ENCODE results near the gene IGF2R. TPM values are rescaled to one million over a fixed set of nuclear protein-coding genes. Genes with fewer than 3 reads are reported as not detected.
"Not testable (repeated sequence)": the region's sequence is repeated elsewhere in the genome, so short reads cannot be mapped to it uniquely, and the experiment has no call there.

The IGF2R gene
- total RNA-seq, 1 experiment from 2014 or later: 92.2 TPM

DNA sequence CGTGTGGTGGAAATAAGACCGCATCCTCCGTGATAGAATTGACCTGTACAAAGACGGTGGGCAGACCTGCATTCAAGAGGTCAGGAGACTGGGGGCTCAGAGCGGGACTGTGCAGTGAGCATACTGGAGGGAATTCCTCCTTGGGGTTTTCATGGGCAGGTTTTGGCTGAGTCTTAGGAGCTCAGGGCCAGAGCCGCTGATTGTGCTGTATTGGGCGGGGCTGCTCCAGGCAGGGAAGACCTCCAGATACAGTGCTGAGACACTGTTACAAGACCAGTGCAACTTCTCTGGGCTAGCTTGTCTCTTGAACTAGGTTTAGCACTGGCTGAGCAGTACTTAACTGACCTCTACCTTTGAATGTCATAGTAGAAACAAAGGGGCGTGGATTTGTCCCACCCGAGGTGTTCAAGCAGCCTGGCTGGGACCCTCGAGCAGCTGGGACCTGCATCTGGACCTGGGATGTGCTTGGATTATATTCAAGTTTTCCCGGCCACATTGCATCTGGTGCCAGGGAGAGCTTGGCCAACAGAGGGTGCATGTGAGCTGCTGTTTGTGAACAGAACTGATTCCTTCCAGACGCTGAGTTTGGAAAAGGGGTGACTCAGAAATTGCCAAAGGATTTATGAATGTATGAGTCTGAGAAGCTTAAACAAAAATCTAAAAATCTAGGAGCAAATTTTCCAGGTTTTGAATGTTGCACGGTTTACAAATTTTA, 119.3 kb downstream of the IGF2R start:
- no peaks in the 10 kb centered on the region for H3K9me3 Mint-ChIP-seq (ENCODE audit: unreplicated experiment)
- intact Hi-C loops (cut with micrococcal nuclease; ENCODE audit: unreplicated experiment): loop anchor here (1.0 to 5.0 kb wide), 4 partner anchors 15 to 444 kb away; no protein-coding TSS in a partner anchor
- DNase-seq: peak in 1 of 2 experiments; percentile 47
- TF ChIP-seq, protein P1, sequence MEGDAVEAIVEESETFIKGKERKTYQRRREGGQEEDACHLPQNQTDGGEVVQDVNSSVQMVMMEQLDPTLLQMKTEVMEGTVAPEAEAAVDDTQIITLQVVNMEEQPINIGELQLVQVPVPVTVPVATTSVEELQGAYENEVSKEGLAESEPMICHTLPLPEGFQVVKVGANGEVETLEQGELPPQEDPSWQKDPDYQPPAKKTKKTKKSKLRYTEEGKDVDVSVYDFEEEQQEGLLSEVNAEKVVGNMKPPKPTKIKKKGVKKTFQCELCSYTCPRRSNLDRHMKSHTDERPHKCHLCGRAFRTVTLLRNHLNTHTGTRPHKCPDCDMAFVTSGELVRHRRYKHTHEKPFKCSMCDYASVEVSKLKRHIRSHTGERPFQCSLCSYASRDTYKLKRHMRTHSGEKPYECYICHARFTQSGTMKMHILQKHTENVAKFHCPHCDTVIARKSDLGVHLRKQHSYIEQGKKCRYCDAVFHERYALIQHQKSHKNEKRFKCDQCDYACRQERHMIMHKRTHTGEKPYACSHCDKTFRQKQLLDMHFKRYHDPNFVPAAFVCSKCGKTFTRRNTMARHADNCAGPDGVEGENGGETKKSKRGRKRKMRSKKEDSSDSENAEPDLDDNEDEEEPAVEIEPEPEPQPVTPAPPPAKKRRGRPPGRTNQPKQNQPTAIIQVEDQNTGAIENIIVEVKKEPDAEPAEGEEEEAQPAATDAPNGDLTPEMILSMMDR (IDR thresholded peaks at IDR 0.05; ENCODE audit: insufficient read depth in 1 of 2, low read depth in 1 of 2, low read length in 1 of 2, severe bottlenecking in 1 of 2, unreplicated experiment in 1 of 2): peak; percentile 51 to 84
- no peaks in the 10 kb centered on the region for H3K9me3 ChIP-seq
- H3K4me3 Mint-ChIP-seq (ENCODE audit: unreplicated experiment): no peak overlapping the region
- no peak overlapping the region for H3K4me3 ChIP-seq (ENCODE audit: low read depth, low read length)
- H3K27ac Mint-ChIP-seq (ENCODE audit: unreplicated experiment): no peak overlapping the region
- POLR2A ChIA-PET: no interaction called here
- CTCF ChIA-PET: interaction anchor here (1.1 to 2.3 kb wide), 4 partner anchors 209 to 446 kb away, joined by 3 to 10 read pairs (median 6); no protein-coding TSS in a partner anchor
- peaks cover 4% of the 10 kb centered on the region for H3K36me3 ChIP-seq (ENCODE audit: control insufficient read depth, insufficient read depth, low read length)
- H3K4me1 Mint-ChIP-seq (ENCODE audit: low read depth, unreplicated experiment): no peaks in the 10 kb centered on the region
- H3K27me3 ChIP-seq (replicated peaks; ENCODE audit: control insufficient read depth, insufficient read depth, low read length): no peaks in the 10 kb centered on the region
- H3K36me3 Mint-ChIP-seq (ENCODE audit: insufficient read depth, unreplicated experiment): peaks cover 60% of the 10 kb centered on the region
- no peaks in the 10 kb centered on the region for H3K4me1 ChIP-seq
- no TSS peak for BruUV-seq (replicated peaks)
- no peaks in the 10 kb centered on the region for H3K27me3 Mint-ChIP-seq (ENCODE audit: insufficient read depth, unreplicated experiment)

DNA sequence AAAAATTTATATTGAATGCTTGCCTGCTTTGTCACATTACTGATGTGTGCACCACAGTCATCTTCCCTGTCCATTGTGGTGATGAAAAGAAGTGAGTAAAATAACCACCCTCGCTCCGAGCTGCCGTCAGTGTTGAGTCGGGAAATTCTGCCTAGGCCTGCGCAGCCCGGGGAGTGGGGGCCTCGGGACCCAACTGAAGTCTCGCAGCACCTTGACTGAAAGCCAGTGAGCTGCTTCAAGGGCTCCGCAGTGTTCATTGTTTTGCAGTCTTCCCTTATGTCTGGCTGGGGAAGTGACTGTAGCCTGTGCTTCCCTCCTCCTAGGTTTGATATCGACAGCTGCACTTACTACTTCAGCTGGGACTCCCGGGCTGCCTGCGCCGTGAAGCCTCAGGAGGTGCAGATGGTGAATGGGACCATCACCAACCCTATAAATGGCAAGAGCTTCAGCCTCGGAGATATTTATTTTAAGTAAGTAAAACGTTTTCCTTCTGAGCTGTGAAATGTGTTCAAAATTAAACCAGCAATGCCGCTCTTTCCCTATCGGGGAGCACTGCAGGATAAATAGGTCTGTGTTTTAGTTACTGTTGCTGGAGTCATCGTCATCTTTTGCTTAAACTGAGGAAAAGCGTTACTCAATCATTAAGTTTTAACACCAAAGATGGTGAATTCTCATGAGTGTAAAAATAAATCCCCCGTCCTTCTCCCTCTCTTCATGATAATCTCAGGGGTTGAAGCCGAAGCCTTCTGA, 120.1 kb downstream of the IGF2R start:
- POLR2A ChIA-PET: no interaction called here

DNA sequence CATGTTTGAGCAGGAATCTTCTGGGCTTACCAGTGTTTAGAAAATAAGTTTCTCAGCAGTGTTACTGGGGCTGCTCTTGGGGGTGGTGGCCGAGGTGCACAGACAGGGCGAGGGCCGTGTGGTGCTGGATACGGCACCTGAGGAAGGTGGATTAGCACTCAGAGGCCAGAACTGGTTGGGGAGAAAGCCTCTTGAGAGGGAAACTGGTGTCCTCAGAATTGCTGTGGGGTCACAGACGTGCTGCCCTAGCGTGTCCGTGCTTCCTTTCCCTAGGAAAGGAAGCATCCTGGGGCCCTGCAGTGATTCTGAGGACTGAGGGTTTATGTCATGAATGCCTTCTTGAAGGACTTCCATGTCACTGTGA, 120.6 kb downstream of the IGF2R start:
- Mint-ChIP-seq H3K27me3 (ENCODE audit: insufficient read depth, unreplicated experiment) (no peaks in the 10 kb centered on the region), H3K36me3 (ENCODE audit: insufficient read depth, unreplicated experiment) (peaks cover 57% of the 10 kb centered on the region), H3K27ac (ENCODE audit: unreplicated experiment) (no peak overlapping the region), H3K4me1 (ENCODE audit: low read depth, unreplicated experiment) (no peaks in the 10 kb centered on the region), H3K9me3 (ENCODE audit: unreplicated experiment) (no peaks in the 10 kb centered on the region), H3K4me3 (ENCODE audit: unreplicated experiment) (no peak overlapping the region)
- TF ChIP-seq, protein P1 (IDR thresholded peaks at IDR 0.05; ENCODE audit: insufficient read depth in 1 of 2, low read depth in 1 of 2, low read length in 1 of 2, severe bottlenecking in 1 of 2, unreplicated experiment in 1 of 2): no peak
- Histone ChIP-seq H3K4me3 (ENCODE audit: low read depth, low read length) (no peak overlapping the region), H3K27me3 (replicated peaks; ENCODE audit: control insufficient read depth, insufficient read depth, low read length) (no peaks in the 10 kb centered on the region), H3K9me3 (no peaks in the 10 kb centered on the region), H3K36me3 (ENCODE audit: control insufficient read depth, insufficient read depth, low read length) (peaks cover 2% of the 10 kb centered on the region), H3K4me1 (no peaks in the 10 kb centered on the region)
- POLR2A ChIA-PET: no interaction called here
- BruUV-seq (replicated peaks): no TSS peak
- DNase-seq: no peak
- CTCF ChIA-PET: interaction anchor here (2.3 kb wide), 1 partner anchor 366 kb away, joined by 10 read pairs; no protein-coding TSS in a partner anchor
- intact Hi-C loops (cut with micrococcal nuclease; ENCODE audit: unreplicated experiment): loop anchor here (2.0 to 5.0 kb wide), 2 partner anchors 49 to 443 kb away; no protein-coding TSS in a partner anchor

More for the DNA sequence above, 120.1 kb downstream of the IGF2R start:
- CTCF ChIA-PET: interaction anchor here (1.1 to 2.3 kb wide), 4 partner anchors 208 to 445 kb away, joined by 3 to 10 read pairs (median 6); no protein-coding TSS in a partner anchor
- intact Hi-C loops (cut with micrococcal nuclease; ENCODE audit: unreplicated experiment): loop anchor here (1.0 to 5.0 kb wide), 4 partner anchors 14 to 443 kb away; no protein-coding TSS in a partner anchor
- Histone ChIP-seq H3K4me1 (no peaks in the 10 kb centered on the region), H3K4me3 (ENCODE audit: low read depth, low read length) (no peak overlapping the region), H3K36me3 (ENCODE audit: control insufficient read depth, insufficient read depth, low read length) (peaks cover 2% of the 10 kb centered on the region), H3K27me3 (replicated peaks; ENCODE audit: control insufficient read depth, insufficient read depth, low read length) (no peaks in the 10 kb centered on the region), H3K9me3 (no peaks in the 10 kb centered on the region)
- Mint-ChIP-seq H3K36me3 (ENCODE audit: insufficient read depth, unreplicated experiment) (peaks cover 57% of the 10 kb centered on the region), H3K4me3 (ENCODE audit: unreplicated experiment) (no peak overlapping the region), H3K27me3 (ENCODE audit: insufficient read depth, unreplicated experiment) (no peaks in the 10 kb centered on the region), H3K9me3 (ENCODE audit: unreplicated experiment) (no peaks in the 10 kb centered on the region), H3K4me1 (ENCODE audit: low read depth, unreplicated experiment) (no peaks in the 10 kb centered on the region), H3K27ac (ENCODE audit: unreplicated experiment) (no peak overlapping the region)
- TF ChIP-seq, protein P1 (IDR thresholded peaks at IDR 0.05; ENCODE audit: insufficient read depth in 1 of 2, low read depth in 1 of 2, low read length in 1 of 2, severe bottlenecking in 1 of 2, unreplicated experiment in 1 of 2): no peak
- no peak for DNase-seq
- no TSS peak for BruUV-seq (replicated peaks)

DNA sequence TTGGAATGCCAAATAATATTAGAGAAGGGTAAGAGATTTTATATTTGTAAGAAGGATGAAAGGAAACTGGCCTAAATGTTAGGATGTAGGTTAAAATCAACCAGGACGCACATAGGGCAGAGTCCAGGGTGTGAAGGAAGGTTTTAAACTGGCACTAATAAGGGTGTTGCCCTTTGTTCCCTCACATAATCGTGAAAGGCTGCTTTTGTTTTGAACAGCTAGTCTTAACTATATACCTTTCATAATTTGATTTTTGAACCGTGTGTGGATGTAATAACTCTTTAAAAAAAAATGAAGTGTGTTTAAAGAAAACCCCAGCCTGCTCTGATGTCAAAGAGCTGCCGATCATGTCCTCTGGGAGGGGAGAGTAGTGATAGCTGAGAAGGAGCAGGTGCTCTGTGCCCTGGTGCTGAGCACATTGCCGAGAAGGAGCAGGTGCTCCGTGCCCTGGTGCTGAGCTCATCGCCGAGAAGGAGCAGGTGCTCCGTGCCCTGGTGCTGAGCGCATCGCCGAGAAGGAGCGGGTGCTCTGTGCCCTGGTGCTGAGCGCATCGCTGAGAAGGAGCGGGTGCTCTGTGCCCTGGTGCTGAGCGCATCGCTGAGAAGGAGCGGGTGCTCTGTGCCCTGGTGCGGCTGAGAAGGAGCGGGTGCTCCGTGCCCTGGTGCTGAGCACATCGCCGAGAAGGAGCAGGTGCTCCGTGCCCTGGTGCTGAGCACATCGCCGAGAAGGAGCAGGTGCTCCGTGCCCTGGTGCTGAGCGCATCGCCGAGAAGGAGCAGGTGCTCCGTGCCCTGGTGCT, 121.8 kb downstream of the IGF2R start:
- POLR2A ChIA-PET; H3K27me3 ChIP-seq (replicated peaks; ENCODE audit: control insufficient read depth, insufficient read depth, low read length); H3K4me3 ChIP-seq (ENCODE audit: low read depth, low read length); BruUV-seq (replicated peaks); H3K4me1 Mint-ChIP-seq (ENCODE audit: low read depth, unreplicated experiment); H3K27ac Mint-ChIP-seq (ENCODE audit: unreplicated experiment); H3K4me3 Mint-ChIP-seq (ENCODE audit: unreplicated experiment); intact Hi-C loops (cut with micrococcal nuclease; ENCODE audit: unreplicated experiment); DNase-seq; H3K9me3 Mint-ChIP-seq (ENCODE audit: unreplicated experiment); H3K27me3 Mint-ChIP-seq (ENCODE audit: insufficient read depth, unreplicated experiment); H3K9me3 ChIP-seq; CTCF ChIA-PET; H3K4me1 ChIP-seq; H3K36me3 ChIP-seq (ENCODE audit: control insufficient read depth, insufficient read depth, low read length): not testable (repeated sequence)
- H3K36me3 Mint-ChIP-seq (ENCODE audit: insufficient read depth, unreplicated experiment): peaks cover 60% of the 10 kb centered on the region
